ENCODE results near the gene HMG20B. TPM values are rescaled to one million over a fixed set of nuclear protein-coding genes. Genes with fewer than 3 reads are reported as not detected.

Gene HMG20B
- total RNA-seq, 4 donors from 2014 or later = 56.1 to 77.6 (median 76.9) TPM

DNA sequence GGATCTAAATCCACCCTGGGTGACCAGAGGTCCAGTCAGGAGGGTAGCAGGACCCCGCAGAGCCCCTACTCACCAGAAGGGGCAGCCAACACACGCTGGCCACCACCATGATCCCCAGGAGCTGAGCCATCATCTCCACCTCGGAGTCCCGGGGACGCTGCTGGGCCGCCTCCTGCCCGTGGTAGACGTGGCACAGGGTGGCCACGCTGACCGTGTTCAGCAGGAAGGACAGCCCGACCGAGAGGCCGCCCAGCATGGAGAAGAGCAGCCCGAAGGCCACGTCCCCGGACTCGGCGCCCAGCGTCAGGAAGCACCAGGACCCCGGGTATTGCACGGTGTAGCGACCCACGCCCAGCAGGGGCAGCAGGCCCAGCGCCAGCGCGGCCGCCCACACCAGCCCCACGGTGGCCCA is 27.0 kb downstream of the HMG20B start:
- Histone ChIP-seq H3K27me3 (peaks cover 0 to 12% (median 0%) of the 10 kb centered on the region in 4 donors), H3K4me3 (no peak overlapping the region), H3K9me3 (no peaks in the 10 kb centered on the region), H3K4me1 (peaks cover 0 to 19% (median 3%) of the 10 kb centered on the region in 3 donors), H3K36me3 (peaks cover 0 to 9% (median 0%) of the 10 kb centered on the region in 3 donors), H3K27ac (no peak overlapping the region)
- TF ChIP-seq, protein P1, sequence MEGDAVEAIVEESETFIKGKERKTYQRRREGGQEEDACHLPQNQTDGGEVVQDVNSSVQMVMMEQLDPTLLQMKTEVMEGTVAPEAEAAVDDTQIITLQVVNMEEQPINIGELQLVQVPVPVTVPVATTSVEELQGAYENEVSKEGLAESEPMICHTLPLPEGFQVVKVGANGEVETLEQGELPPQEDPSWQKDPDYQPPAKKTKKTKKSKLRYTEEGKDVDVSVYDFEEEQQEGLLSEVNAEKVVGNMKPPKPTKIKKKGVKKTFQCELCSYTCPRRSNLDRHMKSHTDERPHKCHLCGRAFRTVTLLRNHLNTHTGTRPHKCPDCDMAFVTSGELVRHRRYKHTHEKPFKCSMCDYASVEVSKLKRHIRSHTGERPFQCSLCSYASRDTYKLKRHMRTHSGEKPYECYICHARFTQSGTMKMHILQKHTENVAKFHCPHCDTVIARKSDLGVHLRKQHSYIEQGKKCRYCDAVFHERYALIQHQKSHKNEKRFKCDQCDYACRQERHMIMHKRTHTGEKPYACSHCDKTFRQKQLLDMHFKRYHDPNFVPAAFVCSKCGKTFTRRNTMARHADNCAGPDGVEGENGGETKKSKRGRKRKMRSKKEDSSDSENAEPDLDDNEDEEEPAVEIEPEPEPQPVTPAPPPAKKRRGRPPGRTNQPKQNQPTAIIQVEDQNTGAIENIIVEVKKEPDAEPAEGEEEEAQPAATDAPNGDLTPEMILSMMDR (IDR thresholded peaks at IDR 0.05) = no peak
- TF ChIP-seq POLR2A (IDR thresholded peaks at IDR 0.05) = no peak
- no peak for DNase-seq
- WGBS, 2 donors = 92% methylated on average over 7 of the region's 28 CpGs; no CpG with 5 or more reads in 1 of the 2 donors
- intact Hi-C loops (cut with DNase I) = no loop called here

DNA sequence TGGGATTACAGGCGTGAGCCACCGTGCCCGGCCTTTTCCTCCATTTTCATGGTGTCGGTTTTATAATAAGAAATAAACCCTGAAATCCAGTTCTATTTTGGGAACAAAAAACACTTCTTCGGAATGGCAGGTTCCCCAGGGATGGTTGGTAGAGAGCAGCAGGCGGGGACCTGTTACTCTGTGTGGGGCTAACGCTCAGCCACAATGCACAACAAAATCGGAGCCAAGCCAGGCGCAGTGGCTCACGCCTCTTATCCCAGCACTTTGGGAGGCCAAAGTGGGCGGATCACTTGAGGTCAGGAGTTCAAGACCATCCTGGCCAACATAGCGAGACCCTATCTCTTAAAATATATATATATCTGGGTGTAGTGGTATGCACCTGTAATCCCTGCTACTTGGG is 28.3 kb downstream of the HMG20B start:
- intact Hi-C loops (cut with DNase I) = no loop called here
- Histone ChIP-seq H3K27me3 (peaks cover 0 to 18% (median 0%) of the 10 kb centered on the region in 4 donors), H3K27ac (no peak overlapping the region), H3K9me3 (no peaks in the 10 kb centered on the region), H3K4me1 (peaks cover 0 to 30% (median 12%) of the 10 kb centered on the region in 3 donors), H3K4me3 (no peak overlapping the region), H3K36me3 (peaks cover 0 to 9% (median 0%) of the 10 kb centered on the region in 3 donors)
- WGBS, 2 donors = 73 to 83% methylated on average over 5 to 11 of the region's 12 CpGs
- no peak for TF ChIP-seq POLR2A (IDR thresholded peaks at IDR 0.05)
- TF ChIP-seq, protein P1 (IDR thresholded peaks at IDR 0.05) = no peak
- DNase-seq = no peak

DNA sequence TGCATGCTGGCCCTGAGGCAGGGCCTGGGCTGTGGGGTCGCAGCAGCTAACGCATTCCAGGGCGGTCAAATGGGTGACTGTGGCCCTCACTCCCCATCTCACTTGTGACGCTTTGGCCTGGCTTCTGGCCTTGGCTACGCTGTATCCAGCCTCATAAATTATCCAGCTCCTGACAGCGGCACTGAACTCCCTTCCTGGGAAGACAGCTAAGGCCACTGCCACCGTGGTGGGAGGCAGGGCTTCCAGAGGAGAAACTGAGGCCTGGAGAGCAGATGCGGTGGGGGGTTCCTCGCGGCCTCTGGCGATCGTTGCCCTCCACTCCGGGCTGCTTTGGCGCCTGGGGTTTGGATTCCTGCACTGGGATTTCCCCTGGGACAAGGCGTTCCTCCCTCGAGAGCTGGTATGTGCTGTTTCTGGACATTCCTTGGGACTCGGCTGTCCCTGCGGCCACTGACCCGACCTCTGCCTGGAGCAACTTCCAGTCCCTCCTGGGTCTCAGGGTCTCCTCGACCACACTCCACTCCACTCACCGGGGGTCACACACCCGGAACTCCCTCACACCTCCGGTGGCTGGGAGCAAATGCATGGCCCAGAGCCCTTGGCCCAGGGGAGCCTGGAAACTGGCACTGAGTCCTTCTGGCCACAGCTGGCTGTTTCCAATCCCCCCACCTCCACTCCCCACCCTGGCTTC is 30.5 kb downstream of the HMG20B start:
- H3K9me3 ChIP-seq = no peaks in the 10 kb centered on the region
- H3K27me3 ChIP-seq = peaks cover 0 to 35% (median 0%) of the 10 kb centered on the region in 4 donors
- peak overlapping the region in 1 of 4 donors; percentile 28 for H3K4me3 ChIP-seq
- intact Hi-C loops (cut with DNase I) = no loop called here
- 67 to 80% methylated on average over 3 to 10 of the region's 23 CpGs for WGBS, 2 donors
- no peak for TF ChIP-seq POLR2A (IDR thresholded peaks at IDR 0.05)
- TF ChIP-seq, protein P1 (IDR thresholded peaks at IDR 0.05) = no peak
- peaks cover 0 to 53% (median 28%) of the 10 kb centered on the region in 3 donors for H3K4me1 ChIP-seq
- H3K27ac ChIP-seq = peak overlapping the region; percentile 59 to 89 (median 74)
- no peak for DNase-seq
- peaks cover 0 to 9% (median 0%) of the 10 kb centered on the region in 3 donors for H3K36me3 ChIP-seq

DNA sequence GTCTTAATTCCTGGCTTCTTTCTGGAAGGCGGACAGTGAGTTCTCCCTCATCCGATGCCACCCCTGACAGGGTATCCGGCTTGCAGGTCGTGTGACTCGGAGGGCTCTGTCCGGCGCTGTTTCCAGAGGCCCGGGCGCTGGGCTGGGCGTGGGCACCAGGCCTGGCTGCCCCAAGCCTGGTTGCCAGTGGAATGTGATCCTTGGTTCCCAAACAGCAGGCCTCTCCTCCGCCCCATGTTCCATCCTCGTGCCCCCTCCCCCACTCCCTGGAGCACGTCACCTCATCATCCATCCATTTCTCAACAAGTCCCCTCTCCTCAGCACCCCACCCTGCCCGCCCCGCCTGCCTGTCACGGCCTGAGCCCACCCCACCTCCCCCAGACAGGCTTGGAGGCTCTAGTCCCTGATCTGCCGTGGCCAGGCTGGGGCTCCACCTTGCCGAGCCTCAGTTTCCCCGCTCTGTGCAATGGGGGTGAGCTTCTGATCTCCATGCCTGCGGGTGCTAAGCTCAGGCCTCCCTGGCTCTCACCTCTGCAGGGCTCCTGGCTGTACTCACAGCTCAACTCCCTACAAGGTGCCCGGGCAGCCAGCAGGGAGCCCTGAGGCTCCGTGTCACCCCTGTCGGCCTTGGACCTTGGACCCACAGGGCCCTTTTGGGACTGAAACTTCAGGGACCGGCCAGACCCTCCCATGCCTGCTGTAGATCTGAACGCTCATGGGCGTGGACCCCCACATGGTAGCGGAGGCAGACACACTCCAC is 31.7 kb downstream of the HMG20B start:
- Histone ChIP-seq H3K27me3 (peaks cover 0 to 35% (median 0%) of the 10 kb centered on the region in 4 donors), H3K4me3 (peak overlapping the region in 2 of 4 donors; percentile 9 to 73), H3K9me3 (no peaks in the 10 kb centered on the region), H3K4me1 (peaks cover 0 to 64% (median 36%) of the 10 kb centered on the region in 3 donors), H3K36me3 (peaks cover 0 to 9% (median 0%) of the 10 kb centered on the region in 3 donors), H3K27ac (peak overlapping the region; percentile 59 to 89 (median 74))
- TF ChIP-seq, protein P1 (IDR thresholded peaks at IDR 0.05) = no peak
- TF ChIP-seq POLR2A (IDR thresholded peaks at IDR 0.05) = no peak
- DNase-seq = no peak
- intact Hi-C loops (cut with DNase I) = no loop called here
- 73 to 87% methylated on average over 3 to 17 of the region's 27 CpGs for WGBS, 2 donors

DNA sequence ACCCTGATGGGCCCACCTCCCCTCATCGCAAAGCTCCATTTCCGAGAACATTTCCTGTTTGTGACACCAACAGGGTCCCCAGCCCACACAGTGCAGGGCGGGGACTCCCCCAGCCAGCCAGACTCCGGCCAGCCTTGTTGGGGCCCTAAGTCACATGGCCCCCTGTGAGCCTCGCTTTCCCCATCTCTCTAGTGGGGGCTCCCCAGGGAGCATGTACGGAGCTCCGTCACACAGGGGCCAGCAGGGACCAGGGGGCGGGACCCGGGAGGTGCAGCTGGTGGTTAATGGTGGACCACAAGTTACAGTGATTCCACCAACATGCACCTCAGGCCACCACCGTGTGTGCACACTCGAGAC is 32.2 kb downstream of the HMG20B start:
- H3K4me3 ChIP-seq = peak overlapping the region in 2 of 4 donors; percentile 9 to 73
- peaks cover 0 to 5% (median 0%) of the 10 kb centered on the region in 3 donors for H3K36me3 ChIP-seq
- intact Hi-C loops (cut with DNase I) = no loop called here
- peaks cover 0 to 35% (median 0%) of the 10 kb centered on the region in 4 donors for H3K27me3 ChIP-seq
- H3K4me1 ChIP-seq = peaks cover 0 to 70% (median 36%) of the 10 kb centered on the region in 3 donors
- no peaks in the 10 kb centered on the region for H3K9me3 ChIP-seq
- DNase-seq = no peak
- TF ChIP-seq POLR2A (IDR thresholded peaks at IDR 0.05) = no peak
- TF ChIP-seq, protein P1 (IDR thresholded peaks at IDR 0.05) = no peak
- 58 to 80% methylated on average over 1 to 11 of the region's 11 CpGs for WGBS, 2 donors
- peak overlapping the region; percentile 59 to 89 (median 74) for H3K27ac ChIP-seq

Data from esophagus squamous epithelium (tissue), 5 donors.